ENCODE results near the gene SRGAP1.

DNA sequence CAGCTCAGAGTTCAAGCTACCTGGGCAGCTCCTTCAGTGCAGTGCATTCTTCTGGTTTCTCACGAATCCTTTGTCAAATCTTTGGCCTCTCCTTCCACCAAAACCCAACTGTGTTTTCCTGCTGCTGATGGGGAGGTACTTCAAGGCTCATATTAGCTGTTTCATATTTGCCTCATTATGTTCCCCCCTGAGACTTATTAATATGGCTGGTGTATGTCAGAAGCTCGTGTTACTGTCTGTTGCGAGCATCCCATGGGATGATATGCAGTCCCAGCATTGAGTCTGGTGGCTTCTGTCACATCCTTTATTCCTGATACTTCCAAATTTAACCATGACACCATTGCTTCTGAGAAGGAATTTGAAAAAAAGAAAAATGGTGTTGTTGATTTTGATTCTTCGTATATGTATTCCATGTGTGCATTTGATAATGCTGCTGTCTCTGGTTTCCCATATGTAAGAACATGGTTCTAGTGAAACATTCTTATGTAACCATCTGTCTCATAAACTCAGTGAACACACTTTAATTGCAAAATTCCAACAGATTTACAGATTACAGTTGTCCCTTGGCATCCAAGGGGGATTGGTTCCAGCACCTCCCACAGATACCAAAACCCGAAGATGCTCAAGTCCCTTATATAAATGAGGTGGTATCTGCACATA is 228.5 kb downstream of the SRGAP1 start:
- TF ChIP-seq, protein P1, sequence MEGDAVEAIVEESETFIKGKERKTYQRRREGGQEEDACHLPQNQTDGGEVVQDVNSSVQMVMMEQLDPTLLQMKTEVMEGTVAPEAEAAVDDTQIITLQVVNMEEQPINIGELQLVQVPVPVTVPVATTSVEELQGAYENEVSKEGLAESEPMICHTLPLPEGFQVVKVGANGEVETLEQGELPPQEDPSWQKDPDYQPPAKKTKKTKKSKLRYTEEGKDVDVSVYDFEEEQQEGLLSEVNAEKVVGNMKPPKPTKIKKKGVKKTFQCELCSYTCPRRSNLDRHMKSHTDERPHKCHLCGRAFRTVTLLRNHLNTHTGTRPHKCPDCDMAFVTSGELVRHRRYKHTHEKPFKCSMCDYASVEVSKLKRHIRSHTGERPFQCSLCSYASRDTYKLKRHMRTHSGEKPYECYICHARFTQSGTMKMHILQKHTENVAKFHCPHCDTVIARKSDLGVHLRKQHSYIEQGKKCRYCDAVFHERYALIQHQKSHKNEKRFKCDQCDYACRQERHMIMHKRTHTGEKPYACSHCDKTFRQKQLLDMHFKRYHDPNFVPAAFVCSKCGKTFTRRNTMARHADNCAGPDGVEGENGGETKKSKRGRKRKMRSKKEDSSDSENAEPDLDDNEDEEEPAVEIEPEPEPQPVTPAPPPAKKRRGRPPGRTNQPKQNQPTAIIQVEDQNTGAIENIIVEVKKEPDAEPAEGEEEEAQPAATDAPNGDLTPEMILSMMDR (IDR thresholded peaks at IDR 0.05; ENCODE audit: poor library complexity, severe bottlenecking), result no peak
- TF ChIP-seq EZH2 (IDR thresholded peaks at IDR 0.05; ENCODE audit: borderline replicate concordance, insufficient read depth, low read length, poor library complexity, severe bottlenecking) (no peak), EP300 (conservative IDR thresholded peaks at IDR 0.05; ENCODE audit: poor library complexity, severe bottlenecking) (no peak), TAF1 (IDR thresholded peaks at IDR 0.05; ENCODE audit: low read depth) (no peak)
- TF ChIP-seq, protein P2, sequence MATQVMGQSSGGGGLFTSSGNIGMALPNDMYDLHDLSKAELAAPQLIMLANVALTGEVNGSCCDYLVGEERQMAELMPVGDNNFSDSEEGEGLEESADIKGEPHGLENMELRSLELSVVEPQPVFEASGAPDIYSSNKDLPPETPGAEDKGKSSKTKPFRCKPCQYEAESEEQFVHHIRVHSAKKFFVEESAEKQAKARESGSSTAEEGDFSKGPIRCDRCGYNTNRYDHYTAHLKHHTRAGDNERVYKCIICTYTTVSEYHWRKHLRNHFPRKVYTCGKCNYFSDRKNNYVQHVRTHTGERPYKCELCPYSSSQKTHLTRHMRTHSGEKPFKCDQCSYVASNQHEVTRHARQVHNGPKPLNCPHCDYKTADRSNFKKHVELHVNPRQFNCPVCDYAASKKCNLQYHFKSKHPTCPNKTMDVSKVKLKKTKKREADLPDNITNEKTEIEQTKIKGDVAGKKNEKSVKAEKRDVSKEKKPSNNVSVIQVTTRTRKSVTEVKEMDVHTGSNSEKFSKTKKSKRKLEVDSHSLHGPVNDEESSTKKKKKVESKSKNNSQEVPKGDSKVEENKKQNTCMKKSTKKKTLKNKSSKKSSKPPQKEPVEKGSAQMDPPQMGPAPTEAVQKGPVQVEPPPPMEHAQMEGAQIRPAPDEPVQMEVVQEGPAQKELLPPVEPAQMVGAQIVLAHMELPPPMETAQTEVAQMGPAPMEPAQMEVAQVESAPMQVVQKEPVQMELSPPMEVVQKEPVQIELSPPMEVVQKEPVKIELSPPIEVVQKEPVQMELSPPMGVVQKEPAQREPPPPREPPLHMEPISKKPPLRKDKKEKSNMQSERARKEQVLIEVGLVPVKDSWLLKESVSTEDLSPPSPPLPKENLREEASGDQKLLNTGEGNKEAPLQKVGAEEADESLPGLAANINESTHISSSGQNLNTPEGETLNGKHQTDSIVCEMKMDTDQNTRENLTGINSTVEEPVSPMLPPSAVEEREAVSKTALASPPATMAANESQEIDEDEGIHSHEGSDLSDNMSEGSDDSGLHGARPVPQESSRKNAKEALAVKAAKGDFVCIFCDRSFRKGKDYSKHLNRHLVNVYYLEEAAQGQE (IDR thresholded peaks at IDR 0.05; ENCODE audit: borderline replicate concordance), result no peak

All from neural cell (in vitro differentiated cells).